ENCODE results near the gene CEACAM16.

CEACAM16 gene

DNA sequence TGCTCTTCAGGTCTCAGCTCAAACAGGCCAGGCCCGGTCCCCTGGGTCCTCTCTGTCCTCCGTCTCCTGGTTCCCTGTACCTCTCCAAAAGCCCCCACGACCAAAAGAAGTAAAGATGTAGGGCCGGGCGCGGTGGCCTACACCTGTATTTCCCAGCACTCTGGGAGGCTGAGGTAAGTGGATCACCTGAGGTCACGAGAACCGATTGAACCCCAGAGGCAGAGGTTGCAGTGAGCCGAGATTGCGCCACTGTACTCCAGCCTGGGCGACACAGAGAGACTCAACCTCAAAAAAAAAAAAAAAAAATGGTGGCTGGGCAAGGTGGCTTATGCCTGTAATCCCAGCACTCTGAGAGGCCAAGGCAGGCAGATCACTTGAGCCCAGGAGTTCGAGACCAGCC is 27.5 kb downstream of the CEACAM16 start:
- no peak for DNase-seq

- DNase-seq, result no peak
These were observed 29.2 kb downstream of the CEACAM16 start for GRCh38 chr19:44728178-44728577.

DNA sequence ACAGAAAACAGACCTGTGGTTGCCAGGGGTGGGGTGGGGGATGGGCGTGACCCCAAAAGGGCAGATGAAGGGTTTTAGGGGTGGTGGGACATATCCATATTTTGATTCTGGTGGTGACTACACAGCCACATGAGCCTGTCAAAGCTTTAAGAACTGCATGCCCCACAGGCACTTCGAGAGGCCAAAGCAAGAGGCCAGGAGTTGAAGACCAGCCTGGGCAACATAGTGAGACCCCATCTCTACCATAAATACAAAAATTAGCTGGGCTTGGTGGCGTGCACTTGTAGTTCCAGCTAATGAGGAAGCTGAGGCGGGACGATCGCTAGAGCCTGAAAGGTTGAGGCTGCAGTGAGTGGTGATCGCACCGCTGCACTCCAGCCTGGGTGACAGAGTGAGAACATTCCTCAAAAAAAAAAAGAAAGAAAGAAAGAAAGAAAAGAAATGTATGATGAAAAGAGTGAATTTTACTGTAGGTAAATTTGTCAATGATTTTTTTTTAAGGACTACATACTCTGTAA is 30.6 kb downstream of the CEACAM16 start:
- DNase-seq, result no peak

DNA sequence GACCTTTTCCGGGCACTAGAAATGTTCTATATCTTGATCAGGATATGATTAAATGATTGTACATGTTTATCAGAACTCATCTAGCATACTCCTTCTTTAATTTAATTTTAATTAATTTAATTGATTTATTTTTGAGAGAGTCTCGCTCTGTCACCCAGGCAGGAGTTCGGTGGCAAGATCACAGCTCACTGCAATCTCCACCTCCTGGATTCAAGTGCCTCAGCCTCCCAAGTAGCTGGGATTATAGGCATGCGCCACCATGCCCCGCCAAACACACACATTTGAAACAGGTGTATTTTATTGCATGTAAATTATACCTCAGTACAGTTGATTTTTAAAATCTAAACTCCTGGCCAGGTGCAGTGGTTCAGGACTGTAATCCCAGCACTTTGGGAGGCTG is 32.1 kb downstream of the CEACAM16 start:
- DNase-seq, result no peak

DNA sequence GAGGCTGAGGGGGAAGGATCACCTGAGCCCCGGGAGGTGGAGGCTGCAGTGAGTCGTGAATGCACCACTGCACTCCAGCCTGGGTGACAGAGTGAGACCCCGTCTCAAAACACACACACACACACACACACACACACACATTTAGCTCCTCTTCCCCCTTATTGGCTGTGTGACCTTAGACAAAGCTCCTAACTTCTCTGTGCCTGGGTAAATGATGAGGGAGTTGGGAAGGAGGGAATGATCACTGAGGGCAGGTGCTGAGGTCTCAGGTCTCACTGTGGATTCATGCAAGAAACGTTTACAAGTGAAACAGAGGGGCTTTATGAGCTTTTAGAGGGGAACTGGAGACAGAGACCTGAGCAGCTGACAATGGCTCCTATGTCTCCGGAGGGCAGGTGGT is 32.7 kb downstream of the CEACAM16 start:
- no peak for DNase-seq

DNA sequence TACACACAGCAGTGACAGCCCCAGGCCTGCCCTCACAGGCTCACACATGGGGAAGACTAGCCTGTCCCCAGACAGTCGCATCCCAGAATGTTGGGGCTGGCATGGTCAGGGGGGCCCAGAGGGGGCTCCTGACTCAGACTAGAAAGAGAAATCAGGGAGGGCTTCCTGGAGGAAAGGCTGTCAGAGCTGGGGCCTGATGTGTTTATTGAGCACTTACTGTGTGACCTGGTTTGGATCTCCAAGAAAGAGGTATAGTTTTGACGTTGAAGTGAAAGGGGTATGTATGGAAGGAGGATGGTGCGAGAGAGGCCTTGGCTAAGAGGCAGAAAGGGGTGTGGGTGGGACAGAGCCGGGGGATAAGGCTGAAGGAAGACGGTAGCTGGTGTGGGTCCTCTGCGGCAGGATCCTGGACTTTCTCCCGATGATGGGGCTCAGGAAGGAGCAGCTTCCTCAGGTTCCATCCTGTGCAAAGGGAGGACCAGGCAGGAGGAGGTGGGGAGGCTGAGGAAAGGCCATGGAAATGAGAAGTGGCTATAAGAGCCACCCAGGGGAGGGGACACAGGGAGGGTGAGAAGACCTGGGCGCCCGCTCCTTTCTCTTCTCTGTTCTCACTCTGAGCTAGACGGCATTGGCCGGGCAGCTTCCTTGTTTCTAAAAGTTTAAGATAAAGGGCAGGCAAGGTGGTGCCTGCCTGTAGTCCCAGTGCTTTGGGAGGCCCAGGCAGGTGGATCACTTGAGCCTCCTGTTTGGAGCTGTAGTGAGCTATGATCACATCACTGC is 33.5 kb downstream of the CEACAM16 start:
- DNase-seq, result no peak

DNA sequence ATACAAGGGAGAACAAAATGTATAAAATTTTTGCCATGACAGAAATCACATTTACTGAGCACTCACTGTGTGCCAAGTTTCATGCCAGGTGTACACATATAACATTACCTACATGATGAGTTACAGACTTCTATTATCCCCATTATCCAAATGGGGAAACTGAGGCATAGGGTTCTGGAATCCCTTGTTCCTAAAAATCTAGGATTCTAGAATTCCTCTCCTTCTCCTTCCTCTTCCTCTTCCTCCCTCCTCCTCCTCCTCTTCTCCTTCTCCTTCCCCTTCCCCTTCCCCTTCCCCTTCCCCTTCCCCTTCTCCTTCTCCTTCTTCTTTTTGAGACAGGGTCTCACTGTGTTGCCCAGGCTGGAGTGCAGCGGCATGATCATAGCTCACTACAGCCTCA is 35.4 kb downstream of the CEACAM16 start:
- no peak for DNase-seq

- no peak for DNase-seq
These were observed 36.1 kb downstream of the CEACAM16 start for GRCh38 chr19:44735011-44735410.

DNA sequence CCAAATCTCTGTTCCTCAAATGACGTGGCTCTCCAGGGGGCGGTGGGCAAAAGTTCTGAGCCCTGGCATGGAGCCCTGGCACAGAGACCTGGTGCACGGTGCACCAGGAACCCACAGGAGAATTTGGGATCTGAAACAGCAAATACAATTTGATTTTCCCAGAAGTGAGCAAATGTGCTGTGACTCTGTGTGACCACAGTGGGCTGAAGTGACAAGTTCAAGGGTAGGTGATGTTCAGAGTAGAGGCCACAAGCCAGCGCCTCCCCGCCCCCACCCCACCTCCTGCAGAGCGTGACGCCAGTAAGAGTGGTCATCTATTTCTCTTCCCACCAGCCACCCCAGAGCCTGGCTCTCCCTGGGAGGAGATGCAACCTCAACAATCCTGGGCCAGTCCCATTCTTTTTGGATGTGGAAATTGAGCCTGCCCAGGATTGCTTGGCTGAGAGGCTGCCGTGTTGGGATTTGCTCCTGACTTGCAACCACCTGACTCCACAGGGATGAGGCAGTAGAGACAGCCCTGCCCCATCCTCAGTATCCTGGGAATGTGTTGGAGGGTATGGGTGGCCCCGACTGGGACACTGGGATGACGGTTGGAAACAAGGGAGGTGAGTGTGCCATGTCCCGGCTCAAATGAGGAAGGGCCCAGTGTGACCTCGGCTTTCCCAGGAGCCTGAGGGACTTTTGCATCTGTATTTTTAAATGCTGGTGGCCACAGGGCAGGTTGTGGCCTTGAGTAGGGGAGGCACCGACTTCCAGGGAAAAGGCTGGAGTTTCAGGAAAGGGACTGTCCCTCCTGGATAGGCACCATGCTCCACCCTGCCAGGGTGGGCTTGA is 38.5 kb downstream of the CEACAM16 start:
- DNase-seq, result no peak

DNA sequence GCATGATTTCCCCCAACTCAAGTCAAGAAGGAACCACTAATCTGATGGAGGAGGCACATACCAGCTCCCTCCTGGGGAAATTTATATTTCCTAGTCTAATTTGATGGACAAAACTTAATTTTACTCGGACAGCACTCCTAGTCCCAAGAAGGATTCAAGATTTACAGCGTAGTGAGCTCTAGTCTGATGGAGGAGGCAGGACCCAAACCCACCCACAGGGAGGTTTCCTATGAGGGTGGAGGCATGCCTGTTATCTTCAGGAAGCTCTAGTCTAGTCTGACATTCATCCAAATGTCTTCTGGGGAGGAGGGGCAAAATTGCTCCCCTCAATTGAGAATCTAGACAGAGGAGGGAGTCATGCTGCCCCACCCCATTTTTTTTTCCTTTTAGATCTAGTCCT is 39.2 kb downstream of the CEACAM16 start:
- DNase-seq, result no peak

DNA sequence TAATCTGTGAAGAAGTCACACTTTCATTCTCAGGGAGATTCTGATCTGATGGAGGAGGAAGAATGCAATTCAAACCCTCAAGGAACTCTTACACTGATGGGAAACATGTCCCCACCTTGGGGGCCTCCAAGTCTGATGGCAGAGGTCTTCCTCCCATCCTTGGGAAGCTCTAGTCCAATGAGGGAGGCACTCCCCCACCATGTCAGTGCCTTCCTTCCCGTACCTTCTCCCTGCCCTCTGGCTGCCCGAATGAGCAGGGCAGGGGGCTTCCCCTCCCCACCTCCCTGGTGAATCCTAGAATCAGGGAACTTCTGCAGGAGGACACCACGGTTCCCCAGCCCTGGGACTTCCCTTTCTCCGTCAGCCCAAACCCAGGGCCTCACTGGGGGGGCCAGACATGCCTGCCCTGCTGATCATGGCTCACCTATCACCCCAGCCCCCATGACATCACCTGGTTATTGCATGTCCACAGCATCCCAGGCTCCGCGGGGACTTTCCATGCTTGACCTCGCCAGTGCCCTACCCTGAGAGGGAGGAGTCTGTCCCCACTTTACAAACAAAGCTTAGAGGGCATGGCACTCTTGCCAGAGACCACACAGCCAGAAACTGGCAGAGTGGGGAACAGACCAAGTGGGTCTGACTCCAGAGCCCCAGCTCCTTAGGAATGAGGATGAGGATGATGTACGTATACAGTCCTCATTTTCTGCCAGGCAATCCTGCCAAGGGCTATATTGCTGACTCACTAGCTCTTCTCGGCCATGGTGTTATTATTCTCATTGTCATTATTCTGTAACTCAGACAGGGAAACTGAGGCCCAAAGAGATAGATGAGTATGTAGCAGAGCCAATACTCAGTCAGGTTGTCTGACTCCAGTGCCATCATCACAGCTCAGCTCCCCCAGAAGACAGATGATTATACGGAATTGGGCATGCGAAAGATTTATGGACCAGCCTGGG is 39.9 kb downstream of the CEACAM16 start:
- DNase-seq, result peak; percentile 77

- DNase-seq, result no peak
These were observed 41.4 kb downstream of the CEACAM16 start for GRCh38 chr19:44740351-44740824.

DNA sequence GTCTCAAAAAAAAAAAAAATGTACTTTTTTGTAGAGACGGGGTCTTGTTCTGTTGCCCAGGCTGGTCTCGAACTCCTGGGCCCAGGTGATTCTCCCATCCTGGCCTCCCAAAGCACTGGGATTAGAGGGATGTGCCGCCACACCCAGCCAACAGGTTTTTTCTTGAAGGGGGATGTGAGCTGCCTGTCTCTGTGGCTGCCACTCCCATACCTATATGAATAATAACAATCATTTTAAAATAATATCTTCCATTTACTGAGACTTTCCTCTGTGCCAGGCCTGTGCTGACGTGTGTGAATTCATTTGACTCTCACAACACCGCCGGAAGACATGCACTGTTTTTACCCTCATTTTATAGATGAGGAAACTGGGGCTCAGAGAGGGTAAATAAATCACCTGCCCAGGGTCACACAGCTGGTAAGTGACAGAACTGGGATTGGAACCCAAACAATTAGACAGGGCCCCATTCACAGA is 42.3 kb downstream of the CEACAM16 start:
- no peak for DNase-seq

DNA sequence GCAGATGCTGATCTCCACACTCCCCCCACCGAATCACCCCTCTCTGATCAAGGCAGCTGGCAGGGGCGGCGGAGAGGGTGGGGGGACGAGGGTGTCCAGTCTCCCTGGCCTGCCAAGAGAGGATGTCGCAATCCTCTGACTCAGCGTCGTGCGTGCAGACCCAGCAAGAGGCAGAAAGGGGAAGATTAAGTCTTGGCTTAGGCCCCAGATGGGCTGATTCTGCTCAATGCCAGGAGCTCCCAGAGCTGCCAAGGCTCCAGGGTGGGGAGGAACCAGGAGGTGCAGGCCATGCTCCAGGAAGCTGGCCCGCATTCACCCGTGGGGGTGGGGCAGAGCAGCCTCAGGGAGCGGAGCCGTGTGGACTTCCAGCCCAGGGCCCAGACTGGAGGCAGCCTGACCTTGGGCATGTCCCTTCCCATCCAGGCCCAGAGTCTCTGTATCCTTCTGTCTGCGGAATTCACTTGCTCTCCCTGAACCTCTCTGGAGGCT is 42.9 kb downstream of the CEACAM16 start:
- DNase-seq, result peak; percentile 85

GRCh38 chr19:44742330-44743061 is 43.5 kb downstream of the CEACAM16 start:
- DNase-seq, result no peak

GRCh38 chr19:44744871-44745332 is 46.0 kb downstream of the CEACAM16 start:
- no peak for DNase-seq

DNA sequence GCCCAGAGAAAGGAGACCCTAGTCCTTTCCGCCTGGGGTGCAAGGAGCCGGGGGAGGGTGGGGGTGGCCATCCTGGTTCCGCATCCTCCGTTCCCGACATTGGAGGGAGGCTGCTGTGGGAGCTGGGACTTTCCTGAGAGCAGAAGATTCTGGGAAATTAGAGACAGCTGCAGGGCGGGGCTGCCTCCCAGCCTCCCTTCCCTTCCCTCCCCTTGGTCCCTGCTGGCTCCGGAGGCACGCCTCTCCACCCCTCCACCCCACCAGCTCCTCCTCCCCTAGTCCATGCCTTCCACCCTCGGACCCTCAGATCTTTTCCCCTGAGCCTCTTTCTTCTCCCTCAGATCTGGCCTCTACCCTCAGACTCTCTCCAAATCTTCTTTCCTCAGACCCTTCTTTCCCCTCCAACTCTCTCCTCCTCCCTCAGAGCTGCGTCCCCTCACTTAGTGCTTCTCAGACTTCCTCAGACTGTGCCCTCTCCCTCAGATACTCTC is 46.4 kb downstream of the CEACAM16 start:
- DNase-seq, result no peak

- DNase-seq, result no peak
These were observed 47.1 kb downstream of the CEACAM16 start for GRCh38 chr19:44745887-44746600.

- DNase-seq, result no peak
These were observed 47.6 kb downstream of the CEACAM16 start for GRCh38 chr19:44746616-44746945.

DNA sequence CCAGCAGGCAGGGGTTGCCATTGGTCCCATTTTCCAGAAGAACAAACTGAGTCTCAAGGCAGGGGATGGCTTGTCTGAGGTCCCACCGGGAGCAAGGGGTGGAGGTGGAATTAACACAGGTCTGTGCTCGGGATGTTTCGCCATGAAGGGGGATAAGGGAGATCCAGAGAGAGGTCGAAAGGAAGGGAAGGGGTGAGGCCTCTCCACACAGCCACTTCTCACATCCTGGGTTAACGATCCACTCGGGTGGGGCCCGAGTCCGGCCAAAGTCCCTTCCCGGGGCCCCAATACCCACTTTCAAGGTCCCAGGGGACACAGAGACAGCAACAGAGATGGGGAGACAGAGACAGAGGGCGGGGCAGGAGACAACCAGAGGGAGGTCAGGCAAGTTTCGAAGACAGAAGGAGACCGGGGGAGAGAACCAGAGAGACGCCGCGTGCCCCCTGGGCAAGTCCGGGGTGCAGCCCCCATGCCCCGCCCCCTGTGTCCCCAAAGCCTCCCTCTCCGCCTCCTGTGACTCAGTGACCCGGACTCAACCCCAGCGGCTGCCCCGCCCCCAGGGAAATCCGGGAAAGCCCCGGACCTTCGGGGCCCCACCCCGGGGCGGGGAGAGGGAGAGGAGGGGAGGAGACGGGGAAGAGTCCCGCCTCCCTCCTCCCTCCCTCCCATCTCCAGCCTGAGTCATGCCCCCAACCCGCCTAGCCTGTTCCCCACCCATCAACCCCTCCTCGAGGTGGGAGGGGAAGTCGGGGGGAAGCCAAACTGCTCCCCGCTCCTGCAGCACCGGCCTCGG is 48.2 kb downstream of the CEACAM16 start:
- peak; percentile 94 for DNase-seq
